GM21423 (cell line): ENCODE data around the gene RNF10.
"Not testable (repeated sequence)": the region's sequence is repeated elsewhere in the genome, so short reads cannot be mapped to it uniquely, and the experiment has no call there.

ENCODE experiments used
- ATAC-seq: cut with Tn5 transposase; IDR thresholded peaks from one replicate; pipeline ENCODE4 v1.9.1; 2021; ENCODE audit warnings: mild to moderate bottlenecking, moderate library complexity; ENCODE audit not compliant: unreplicated experiment

The RNF10 gene

GRCh38 chr12:120579179-120579578 is 45.0 kb downstream of the RNF10 start:
- ATAC-seq: no peak

- ATAC-seq: peak; percentile 94
Measured at GRCh38 chr12:120580787-120581723, 46.9 kb downstream of the RNF10 start, which contains the start of gene POP5. Gene POP5 (minus strand): TSS chr12:120581402. CDS start chr12:120581362, 40 bp downstream.

- no peak for ATAC-seq
Measured at GRCh38 chr12:120581998-120582397, 47.8 kb downstream of the RNF10 start.

- no peak for ATAC-seq
Measured at GRCh38 chr12:120583478-120584030, 49.4 kb downstream of the RNF10 start.

GRCh38 chr12:120584343-120585149 is 50.4 kb downstream of the RNF10 start:
- no peak for ATAC-seq

- no peak for ATAC-seq
Measured at GRCh38 chr12:120586206-120586605, 52.0 kb downstream of the RNF10 start.

GRCh38 chr12:120586860-120587259 is 52.7 kb downstream of the RNF10 start:
- ATAC-seq: no peak

- ATAC-seq: no peak
Measured at GRCh38 chr12:120588371-120588770, 54.2 kb downstream of the RNF10 start.

- ATAC-seq: no peak
Measured at GRCh38 chr12:120588948-120589930, 55.1 kb downstream of the RNF10 start.

- no peak for ATAC-seq
Measured at GRCh38 chr12:120590741-120591407, 56.7 kb downstream of the RNF10 start.

- no peak for ATAC-seq
Measured at GRCh38 chr12:120592121-120593049, 58.2 kb downstream of the RNF10 start.

- no peak for ATAC-seq
Measured at GRCh38 chr12:120596901-120597300, 62.7 kb downstream of the RNF10 start.

- ATAC-seq: no peak
Measured at GRCh38 chr12:120597861-120598260, 63.7 kb downstream of the RNF10 start.

GRCh38 chr12:120598674-120599463 is 64.7 kb downstream of the RNF10 start:
- ATAC-seq: no peak

GRCh38 chr12:120599672-120600552 is 65.8 kb downstream of the RNF10 start:
- no peak for ATAC-seq

GRCh38 chr12:120602416-120602815 is 68.3 kb downstream of the RNF10 start:
- not testable (repeated sequence) for ATAC-seq

GRCh38 chr12:120610560-120610959 is 76.4 kb downstream of the RNF10 start:
- ATAC-seq: no peak
